GM20000 (cell line): ENCODE results near the gene GPD1L.
A peak's percentile ranks its signal among the peaks of the same experiment; 100 is the strongest.

Experiments used
- DNase-seq: peaks from one replicate; pipeline ENCODE4 v3.0.0; 2012; ENCODE audit warnings: low spot score
- CTCF ChIP-seq: IDR thresholded peaks from 2 replicates; pipeline ENCODE4 v1.5.1; 2012; ENCODE audit warnings: mild to moderate bottlenecking, control low read depth; ENCODE audit errors: extremely low read depth, missing control alignments

GPD1L gene

DNA sequence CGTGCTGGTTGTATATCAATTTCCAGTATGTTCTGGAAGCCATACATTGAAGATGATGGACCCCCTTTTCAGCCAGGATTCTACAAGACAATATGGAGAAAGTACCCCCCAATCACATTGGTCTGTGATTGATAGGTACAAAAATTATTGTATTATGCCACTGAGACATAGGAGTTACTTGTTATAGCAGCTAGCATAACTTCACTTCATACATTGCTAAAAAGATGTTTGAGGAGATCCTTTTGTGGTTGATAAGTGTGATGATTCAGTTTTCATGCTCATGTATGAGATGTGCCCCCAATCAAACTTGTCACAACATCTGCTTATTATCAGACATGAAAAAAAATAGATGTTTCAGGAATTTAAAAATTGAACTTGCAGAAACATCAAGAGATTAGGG lies 66.0 kb downstream of the GPD1L start:
- no peak for TF ChIP-seq CTCF

DNA sequence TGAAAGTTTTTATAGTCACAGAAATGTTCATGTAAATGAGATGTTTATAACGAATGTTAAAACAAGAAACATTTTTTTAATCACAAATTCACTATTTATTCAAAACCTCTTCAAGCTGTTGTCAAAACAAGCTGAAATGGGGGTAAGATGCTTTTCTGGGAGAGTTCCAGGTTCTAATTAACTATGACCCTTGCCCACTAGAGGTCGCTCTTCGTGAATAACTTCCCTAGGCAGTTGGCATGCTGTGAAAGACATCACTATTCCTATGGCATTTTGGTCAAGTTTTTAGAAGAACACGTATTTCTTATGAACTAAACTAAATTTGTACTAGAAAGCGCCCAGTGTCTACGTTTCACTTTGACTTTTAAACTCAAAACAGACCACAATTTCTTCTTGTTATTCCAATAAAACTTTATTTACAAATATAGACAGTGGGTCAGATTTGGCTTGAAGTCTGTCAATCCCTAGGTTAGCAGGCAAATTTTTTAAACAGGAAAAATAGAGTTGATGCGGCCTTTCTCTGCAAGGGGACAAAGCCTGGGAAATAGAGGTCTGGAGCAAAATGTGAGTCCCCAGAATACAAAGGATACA lies 69.3 kb downstream of the GPD1L start:
- TF ChIP-seq CTCF: peak; percentile 44
- DNase-seq: peak; percentile 74

More for the DNA sequence above, 66.0 kb downstream of the GPD1L start:
- no peak for DNase-seq

DNA sequence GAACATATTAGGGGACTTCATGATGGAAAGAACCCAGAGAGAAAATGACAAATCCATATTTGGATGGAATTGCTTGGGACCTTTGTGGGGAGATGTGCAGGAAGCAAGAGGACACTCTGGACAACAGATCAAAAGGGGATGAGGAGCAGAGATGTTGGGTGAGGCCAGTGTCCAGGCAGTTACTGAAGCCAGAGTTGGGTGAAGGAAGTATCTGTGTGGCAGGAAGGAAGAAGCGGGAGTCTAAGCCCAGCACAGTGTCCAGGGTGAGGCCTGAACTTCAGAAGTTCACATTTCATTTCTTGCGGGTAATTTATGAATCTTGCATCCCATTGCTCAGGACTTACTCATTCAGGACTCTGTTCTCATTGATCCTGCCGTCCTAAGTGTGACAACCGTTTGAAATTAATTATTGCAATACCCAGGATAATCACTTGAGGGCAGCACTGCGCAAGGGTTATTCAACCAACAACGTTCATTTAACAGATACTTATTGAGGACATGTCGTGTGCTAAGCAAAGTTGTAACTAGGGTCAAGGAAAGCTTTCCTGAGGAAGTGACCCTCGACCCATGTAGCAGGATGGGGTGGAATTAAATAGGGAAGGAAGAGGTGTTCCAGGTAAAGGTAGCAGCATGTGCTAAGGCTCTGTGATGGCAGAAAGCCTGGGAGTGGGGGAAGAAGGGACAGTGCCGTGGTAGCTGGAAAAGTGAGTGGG lies 70.7 kb downstream of the GPD1L start:
- TF ChIP-seq CTCF: peak; percentile 67
- peak; percentile 66 for DNase-seq

DNA sequence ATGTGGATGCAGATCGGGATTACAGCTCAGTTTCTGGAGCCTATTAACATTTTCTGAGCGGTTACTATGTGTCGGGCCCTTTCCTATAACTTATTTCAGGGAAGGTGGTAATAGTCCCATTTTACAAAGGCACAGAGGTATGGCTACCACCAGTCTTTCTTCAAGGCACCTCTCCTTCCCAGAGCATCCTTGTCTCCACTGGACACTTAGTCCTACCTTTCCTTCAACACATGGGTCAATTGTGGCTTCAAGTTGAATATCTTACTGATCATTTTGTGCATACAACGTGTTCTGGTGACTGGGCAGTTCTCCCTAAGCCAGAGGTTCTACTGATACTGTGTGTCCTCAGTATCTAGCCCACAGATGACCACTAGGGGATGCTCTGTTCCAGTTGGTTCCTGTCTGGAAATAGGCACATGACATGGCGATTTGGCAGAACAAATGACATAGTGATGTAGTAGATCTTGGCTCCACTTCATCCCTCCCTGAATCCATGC lies 71.3 kb downstream of the GPD1L start:
- DNase-seq: peak; percentile 51
- TF ChIP-seq CTCF: peak; percentile 63

- TF ChIP-seq CTCF: no peak
- no peak for DNase-seq
Observed at GRCh38 chr3:32180141-32180784, 73.8 kb downstream of the GPD1L start.

- no peak for TF ChIP-seq CTCF
- DNase-seq: no peak
Observed at GRCh38 chr3:32181365-32181764, 74.9 kb downstream of the GPD1L start.

GRCh38 chr3:32181796-32182195 lies 75.4 kb downstream of the GPD1L start:
- no peak for TF ChIP-seq CTCF
- DNase-seq: no peak
